GM18861 (cell line): ENCODE results near the gene CELF2.

Experiments
- ATAC-seq: cut with Tn5 transposase; IDR thresholded peaks from one replicate; pipeline ENCODE4 v1.9.1; 2021; ENCODE audit not compliant: unreplicated experiment

Gene CELF2

DNA sequence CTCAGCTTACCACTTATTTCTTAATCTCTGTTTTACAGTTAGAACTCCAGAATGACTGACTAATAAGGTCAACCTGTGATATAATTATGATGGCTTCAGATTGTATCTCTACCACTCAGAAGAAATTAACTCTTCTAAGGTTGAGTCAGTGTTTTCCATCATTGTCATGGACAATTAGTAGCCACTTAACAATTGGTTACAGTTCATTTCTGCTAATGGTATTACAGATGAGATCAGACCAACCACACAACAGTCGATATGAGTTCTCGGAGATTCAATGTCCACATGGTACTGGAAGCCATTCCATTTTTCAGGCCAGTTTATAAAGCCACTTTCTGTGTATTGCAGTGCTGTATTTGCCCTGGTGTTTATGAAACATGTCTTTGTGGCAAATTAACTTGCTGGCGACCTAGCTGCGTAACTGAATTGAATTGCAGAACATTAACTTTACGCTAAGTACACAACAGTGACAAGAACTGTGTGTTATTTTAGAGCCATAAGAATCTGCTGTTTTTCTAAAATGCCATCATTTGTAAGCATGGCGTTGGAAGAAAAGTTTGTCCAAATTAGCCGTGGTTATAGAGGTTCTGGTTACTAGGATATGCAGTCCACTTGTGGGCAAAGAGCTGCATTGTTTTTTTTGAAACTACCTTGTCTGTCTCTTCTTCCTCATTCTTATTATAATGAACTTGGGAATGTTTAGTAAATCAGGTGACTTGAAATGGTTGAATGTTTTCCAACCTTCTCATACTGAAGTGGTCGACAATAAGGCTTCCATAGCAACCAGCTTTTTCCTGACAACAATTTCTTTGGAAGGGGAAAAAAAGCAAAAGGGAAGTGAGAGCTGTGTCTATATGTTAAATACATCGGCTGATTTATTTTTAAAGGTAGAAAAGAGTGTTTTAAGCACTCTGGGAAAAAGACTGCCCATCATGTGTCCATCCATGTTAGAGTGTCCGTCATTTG lies 76.4 kb downstream of the CELF2 start:
- ATAC-seq: no peak

DNA sequence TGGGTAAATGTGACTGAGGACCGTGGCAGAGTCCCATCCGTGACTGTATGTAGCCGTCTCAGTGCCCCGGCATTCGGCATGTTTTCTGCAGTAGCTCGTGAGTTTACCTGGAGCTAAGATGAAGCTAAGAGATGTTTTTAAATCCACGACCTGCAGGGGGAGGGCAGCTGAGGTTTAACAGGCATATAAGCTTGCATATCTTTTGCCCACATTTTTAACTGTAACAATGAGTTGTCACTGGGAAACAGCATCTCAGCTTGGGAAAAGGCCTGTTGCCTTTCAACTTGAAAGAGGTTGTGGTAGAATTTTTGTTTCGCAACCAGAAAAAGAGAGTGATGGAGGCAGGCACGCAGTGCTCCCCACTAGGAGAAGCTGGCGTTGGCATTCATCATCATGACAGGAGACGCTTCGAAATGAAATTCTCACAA lies 77.7 kb downstream of the CELF2 start:
- no peak for ATAC-seq

DNA sequence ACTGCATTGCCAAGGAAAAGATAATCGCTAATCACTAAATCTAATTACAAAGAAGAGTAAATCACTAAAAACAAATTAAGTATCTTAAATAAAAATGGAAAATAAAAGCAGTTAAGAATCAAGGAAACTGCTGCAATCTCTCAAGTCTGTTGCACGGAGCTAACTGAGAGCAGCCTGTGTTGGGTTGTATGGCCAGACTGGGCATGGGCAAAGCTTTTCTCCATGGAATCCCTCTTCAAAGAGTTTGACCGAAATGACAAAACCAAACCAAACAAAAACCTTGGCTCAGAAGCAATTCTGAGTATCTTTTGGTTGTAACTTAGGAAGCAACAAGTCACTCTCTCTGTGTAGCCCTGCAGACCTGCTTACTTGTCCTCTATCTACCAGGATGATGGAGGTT lies 78.8 kb downstream of the CELF2 start:
- no peak for ATAC-seq

DNA sequence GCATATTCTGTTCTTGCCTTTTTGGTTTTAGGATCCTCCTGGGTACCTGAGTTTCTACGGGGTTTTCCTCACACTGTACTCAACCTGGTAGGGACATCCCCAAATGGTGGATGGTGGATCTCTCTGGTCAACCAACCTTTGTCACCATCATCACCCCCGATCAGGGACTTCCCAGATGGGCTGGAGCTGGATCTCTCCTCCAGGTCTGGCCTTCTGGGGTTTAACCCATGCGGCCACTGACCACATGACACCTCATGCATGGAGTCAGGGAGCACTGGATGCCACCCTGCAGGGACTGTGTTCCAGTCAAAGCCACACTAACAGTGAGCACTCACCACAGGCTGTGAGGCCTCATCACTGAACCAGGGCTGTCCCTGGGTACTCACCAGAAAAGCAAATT lies 80.0 kb downstream of the CELF2 start:
- peak; percentile 69 for ATAC-seq

DNA sequence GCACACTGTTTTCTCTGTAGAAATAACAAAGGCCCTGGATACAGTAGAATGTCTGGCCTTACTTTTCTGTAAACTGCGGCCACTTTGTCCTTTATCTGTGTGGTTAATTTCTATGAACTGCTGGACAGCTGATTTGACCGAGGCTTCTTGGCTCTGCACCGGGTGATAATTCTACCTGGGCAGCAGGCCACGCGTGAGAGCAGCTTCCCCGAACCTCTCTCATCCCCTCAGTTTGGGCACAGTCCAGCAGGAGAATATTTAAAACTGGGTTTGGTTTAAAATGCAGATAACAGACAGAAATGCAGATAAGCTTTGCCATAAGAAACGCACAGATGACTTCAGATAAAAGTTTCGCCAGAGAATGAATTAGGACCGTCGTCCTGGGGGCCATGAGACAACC lies 81.0 kb downstream of the CELF2 start:
- ATAC-seq: no peak

DNA sequence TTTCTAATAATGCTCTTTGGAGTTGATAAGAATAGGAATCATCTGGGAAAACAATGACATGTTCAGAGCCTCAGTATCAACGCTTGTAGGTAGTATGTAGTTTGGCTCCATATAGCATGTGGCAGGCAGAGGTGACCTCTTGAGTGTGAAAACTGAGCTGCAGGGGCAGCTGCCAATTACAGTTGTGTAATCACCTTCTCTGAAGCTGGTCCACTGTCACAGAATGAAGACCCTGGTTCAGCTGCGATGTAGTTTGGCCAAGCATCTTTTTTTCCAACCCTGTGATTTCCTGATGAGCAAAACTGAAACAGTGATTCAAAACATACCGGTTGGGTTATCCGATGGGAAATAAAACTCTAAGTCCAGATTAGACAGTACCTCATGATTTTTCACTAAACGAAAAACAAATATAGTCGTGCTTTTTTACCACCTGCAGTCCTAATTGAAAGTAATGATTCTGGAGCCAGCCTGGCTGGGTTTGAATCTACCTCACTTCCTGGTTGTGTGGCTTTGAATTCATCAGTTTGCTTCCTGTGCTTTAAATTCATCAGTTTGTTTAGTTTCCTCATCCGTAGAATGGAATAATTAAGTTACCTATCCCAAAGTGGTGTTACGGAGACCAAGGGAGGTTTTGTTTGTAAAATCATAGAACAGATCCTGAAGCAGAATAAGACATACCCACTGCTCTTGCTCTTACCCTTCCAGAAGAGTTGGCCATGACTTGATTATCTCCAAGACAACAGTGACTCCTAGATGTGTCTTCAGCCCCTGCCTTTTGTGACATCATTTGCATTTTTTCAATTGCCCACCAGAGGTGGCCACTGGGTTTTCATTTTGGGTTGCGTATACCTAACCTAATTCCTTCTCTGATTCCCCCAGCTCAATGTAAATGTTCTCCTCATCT lies 87.4 kb downstream of the CELF2 start:
- no peak for ATAC-seq

DNA sequence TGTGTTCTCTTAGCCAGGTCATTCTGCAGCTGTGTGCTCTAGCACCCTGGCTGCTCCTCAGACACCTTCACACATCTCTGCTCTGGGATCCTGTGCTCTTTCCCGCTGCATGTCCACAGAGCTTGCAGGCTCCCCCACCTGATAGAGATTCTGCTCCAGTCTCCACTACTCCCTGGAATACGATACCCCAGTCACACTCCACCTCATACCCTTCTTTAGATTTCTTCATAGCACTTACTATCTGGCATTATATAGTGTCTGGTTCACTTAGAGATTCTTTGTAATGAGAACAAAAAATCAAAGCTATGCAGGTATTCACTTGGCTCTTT lies 88.0 kb downstream of the CELF2 start:
- no peak for ATAC-seq

DNA sequence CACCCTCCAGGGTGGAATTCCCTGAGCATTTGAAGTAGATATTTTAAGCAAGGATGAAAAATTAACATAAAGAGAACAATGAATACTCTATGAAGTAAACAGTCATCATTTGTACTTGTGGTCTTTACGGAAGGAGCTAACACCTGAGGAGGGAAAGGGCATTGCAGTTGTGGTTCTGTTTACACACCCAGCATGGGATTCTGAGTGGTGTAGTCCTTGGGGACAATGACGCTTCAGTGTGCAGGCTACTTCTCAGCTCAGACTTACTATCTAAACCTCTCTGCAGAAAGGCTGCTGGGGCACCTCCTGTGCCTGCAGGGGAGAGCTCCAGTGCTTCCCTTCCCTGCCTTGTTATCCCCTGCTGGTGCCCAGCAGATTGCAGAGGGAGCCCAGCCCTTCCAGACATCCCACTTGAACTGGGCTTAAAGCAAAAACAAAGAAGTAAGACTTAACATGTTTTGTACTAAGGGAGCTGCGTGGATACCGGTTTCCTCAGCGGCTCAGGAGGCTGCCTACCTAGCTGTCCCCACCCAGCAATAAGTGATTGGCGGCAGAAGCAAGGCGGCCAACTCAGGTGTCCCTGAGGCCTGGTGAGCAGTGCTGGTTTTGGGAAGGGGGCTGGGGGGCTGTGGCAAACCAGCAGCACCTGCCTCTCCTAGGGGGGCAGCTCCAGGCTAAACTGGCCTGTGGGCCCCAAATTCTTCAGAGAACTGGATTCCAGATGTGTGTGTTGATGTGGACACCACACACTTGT lies 89.1 kb downstream of the CELF2 start:
- peak; percentile 72 for ATAC-seq

DNA sequence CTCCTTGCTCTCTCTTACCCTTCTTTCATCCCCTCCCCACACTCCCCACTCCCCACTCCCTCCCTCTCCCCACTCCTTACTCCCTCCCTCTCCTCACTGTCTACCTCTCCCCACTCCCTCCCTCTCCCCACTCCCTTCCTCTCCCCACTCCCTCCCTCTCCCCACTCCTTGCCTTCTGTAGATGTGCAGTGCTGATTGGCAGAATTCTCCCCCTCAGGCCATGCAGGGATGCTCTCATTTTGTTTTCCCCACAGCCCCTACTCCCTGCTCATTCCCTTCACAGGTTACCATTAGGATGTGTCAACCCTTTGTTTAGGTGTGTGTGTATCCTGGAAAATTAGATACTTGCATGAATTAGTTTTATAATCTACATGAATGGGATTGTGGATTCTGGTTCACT lies 90.3 kb downstream of the CELF2 start:
- ATAC-seq: no peak

DNA sequence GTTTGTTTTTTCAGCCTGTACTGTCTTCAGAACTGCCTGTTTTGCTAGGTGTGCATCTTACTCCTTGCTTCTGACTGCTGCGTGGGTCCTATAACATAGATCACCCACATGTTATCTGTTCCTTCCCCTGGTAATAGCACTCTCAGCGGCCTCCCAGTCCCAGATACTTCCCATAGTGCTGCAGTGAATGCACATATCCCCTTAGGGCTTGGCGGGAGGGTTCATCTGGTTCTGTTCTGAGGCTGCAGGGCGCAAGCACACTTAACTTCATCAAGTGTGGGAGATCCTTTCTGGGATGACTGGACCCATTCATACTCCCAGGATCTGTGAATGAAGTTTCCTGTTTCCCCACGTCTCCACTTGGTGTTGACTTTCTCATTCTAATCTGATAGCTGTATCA lies 90.7 kb downstream of the CELF2 start:
- no peak for ATAC-seq

DNA sequence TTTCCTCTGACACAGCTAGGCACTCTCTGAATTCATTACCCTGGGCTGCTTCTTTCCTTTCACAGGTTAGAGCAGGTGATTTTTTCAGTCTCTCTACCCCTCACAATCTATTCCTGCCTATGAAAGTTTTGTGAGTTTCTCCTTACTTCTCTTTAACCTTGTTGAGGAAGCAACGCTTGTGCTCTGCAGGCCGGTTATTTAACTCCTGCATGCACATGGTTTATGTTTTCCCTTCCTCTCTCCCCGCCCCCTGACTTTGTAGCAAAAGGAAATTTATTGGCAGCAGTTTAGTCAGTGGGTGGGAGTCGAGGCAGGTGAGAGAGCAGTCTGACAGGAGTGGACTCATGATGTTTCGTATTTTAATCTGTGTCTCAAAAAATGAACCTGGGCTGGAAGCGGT lies 91.9 kb downstream of the CELF2 start:
- ATAC-seq: no peak

DNA sequence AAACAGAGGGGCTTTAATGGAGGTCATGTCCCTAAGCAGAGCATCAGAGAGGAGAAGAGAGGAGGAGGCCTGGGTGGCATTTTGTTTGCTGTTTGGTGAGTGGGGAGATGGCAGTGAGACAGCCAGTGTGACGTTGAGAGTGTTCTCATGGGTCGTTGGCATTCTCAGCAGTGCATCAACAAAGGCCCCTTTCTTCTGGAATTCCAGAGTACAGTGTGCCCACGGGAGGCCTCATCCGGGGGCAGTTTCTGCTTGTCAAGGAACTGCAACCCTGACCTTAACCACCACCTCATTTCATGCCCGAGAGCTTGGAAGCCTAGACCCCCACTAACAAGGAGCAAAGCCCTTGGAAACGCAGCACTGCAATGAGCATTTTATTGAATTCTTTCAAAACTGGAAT lies 92.9 kb downstream of the CELF2 start:
- ATAC-seq: no peak

DNA sequence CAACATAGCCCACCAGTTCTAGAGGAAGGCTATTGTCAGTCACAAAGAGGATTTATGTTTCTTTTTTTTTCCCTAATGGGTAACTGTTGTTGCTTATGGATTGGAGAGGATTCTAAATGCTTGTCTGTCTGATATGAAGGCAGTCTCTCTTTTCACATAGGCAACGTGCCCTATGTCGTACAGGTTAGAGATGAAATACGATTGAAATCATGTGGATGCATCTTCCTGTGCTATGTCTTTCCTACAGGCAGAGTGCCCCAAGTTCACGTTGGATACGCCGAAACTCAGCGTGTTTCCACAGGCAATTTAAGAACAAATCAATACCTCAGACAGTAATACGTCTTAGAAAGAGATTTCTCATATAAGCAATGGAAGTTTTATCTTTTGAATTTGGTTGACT lies 93.8 kb downstream of the CELF2 start:
- ATAC-seq: no peak

DNA sequence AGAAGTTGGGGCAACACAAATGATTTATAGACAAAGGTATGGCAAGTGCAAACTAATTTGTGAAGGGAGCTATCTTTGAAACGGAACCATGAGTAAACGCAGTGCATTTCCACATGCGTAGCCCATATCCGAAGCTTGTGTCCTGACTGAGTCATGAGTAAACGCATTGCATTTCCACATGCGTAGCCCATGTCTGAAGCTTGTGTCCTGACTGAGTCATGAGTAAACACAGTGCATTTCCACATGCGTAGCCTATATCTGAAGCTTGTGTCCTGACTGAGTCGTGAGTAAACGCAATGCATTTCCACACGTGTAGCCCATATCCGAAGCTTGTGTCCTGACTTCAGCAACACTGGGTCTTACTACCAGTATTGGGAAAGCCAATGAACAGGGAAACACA lies 95.0 kb downstream of the CELF2 start:
- no peak for ATAC-seq

DNA sequence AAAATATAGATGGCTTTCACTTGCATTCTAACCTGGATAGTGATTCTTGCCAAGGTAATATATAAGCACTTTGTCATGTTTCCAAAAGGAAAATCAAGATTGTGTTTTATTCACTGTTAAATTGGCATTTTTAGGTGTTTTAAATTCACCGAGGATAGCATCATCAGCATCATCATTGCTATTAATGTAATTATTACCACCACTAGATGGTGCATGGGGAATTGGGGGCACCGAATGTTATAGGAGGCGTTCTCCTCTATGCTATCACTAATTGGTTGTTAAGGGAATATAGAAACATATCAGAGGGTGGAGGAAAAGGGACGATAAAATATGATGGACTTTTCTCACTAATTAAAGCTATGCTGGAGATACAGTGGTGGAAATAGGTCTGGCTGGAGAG lies 95.5 kb downstream of the CELF2 start:
- ATAC-seq: peak; percentile 80

DNA sequence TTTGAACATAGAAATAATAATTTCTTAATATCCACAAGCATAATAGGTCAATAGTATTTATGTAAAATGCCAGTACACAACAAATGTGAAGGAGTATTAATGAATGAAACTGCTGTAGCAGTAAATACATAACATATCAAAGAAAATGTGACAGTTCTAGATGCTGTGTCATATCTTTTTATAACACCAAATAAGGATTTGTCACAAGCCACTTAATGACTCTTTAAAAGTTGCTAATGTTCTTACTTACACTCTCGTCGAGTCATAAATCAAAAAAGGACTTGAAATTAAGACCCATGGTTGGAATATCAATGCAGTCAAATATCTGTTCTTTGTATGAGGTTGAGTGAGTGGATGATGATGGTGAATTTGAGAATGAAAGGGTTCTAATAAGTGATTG lies 96.6 kb downstream of the CELF2 start:
- ATAC-seq: no peak

DNA sequence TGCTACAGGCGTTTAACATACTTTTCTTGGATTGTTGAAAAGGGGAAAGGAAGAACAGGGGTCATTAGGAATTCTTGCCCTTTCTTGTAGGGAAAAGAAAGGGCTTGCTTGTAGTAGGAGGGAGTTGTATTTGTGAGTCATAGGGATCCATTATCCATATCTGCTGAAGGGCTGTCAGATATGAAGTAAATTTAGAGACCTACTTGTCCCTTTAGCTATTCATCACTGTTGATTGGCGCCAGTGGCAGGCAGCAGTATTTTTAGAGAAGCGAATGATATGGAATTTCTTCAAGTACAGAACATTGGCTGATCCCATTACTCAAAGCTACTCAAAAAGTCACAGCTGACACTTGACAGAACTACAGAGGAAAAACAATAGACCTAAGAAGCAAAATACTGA lies 97.7 kb downstream of the CELF2 start:
- no peak for ATAC-seq

DNA sequence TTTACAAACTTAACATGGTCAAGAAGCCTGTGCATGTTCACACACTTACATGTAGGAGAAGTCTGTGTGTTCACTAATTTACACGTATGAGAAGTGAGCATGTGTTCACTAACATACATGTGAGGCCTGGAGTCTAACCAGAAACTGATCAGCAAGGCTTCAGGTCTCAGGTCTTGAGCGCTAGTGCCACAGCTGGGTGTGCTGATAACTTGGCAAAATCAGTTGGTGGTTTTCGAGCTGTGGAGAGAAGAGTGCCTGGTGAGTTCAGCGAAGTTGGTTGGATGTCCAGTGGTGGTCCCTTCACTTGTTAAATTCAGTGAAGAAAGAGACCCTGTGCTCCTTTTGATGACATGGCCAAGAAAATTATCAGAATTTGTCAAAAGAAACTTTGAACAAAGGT lies 98.7 kb downstream of the CELF2 start:
- no peak for ATAC-seq

DNA sequence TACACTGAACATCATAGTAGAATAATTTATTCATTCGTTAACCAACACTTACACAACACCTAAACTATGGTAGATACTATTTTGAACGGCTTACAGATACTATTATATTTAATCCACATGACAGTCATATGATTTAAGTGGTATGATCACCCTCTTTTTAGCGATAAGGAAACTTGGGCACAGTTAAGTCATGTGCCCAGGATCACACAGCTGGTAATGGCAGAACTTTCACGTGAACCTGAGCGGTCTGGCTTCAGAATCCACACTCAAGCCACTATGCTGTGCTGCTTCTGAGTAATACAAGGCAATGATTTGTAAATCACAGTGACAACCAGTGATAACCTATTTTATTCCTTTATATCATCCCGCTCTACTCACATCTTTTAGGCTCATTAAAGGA lies 99.1 kb downstream of the CELF2 start:
- ATAC-seq: no peak

DNA sequence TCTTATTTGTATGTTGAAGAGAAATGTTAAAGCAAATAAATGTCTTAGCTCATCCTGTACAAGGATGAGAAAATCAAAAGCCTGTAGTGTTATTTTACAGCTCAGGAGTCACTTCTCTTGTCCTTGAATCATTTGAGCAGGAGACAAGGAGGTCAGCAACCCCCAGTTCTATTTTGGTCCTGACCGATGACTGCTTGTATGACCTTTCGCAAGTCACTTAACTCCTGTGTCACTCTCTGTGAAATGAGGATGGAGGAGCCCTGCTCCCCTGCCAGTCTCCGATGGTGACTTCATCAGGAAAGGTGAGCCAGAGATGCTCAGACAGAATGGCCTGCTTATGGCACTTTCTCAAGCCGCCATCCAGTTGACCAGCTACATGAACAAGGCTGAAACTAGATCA lies 101.0 kb downstream of the CELF2 start:
- ATAC-seq: no peak

DNA sequence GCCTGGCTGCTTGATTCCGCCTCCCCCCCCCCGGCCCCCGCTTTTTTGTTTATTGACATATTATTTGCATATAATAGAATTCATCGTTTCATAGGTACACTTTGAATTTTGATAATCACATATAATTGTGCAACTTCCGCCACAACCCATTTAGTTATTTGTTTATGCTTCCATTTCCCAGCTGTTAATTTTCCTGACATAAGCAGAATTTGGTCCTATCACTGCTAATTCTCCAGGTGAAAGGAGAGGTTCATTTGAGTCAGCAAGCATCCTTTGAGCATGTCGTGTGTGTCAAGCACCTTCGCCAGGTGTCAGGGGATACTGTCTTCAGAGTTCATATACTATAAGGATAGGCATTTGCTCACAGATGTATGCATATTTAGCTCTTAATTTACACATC lies 102.2 kb downstream of the CELF2 start:
- no peak for ATAC-seq
